Ishikawa (cell line): Measurements from ENCODE around the gene CFAP107.

Experiments
- CEBPB ChIP-seq: IDR thresholded peaks from 2 replicates; pipeline ENCODE4 v1.6.1; 2012
- CREB1 ChIP-seq: IDR thresholded peaks from 2 replicates; pipeline ENCODE4 v1.6.1; 2012; ENCODE audit warnings: low read depth
- EGR1 ChIP-seq: IDR thresholded peaks from 2 replicates; pipeline ENCODE4 v1.6.1; 2012
- EP300 ChIP-seq: IDR thresholded peaks from 2 replicates; pipeline ENCODE4 v1.6.1; 2012; ENCODE audit warnings: borderline replicate concordance
- FOXM1 ChIP-seq: IDR thresholded peaks from 2 replicates; pipeline ENCODE4 v1.6.1; 2012; ENCODE audit warnings: low read depth, borderline replicate concordance
- NFIC ChIP-seq: IDR thresholded peaks from 2 replicates; pipeline ENCODE4 v1.6.1; 2012
- RAD21 ChIP-seq: IDR thresholded peaks from 2 replicates; pipeline ENCODE4 v1.6.1; 2012; ENCODE audit warnings: low read depth
- TAF1 ChIP-seq: IDR thresholded peaks from 2 replicates; pipeline ENCODE4 v1.6.1; 2012; ENCODE audit warnings: low read depth, mild to moderate bottlenecking
- TCF12 ChIP-seq: IDR thresholded peaks from 2 replicates; pipeline ENCODE4 v1.6.1; 2012; ENCODE audit warnings: low read depth
- TEAD4 ChIP-seq: IDR thresholded peaks from 2 replicates; pipeline ENCODE4 v1.6.1; 2012
- YY1 ChIP-seq: IDR thresholded peaks from 2 replicates; pipeline ENCODE4 v1.6.1; 2012; ENCODE audit warnings: low read depth
- ZBTB7A ChIP-seq: IDR thresholded peaks from 2 replicates; pipeline ENCODE4 v1.6.1; 2012; ENCODE audit warnings: low read depth
- TF ChIP-seq, protein P1 (sequence below): IDR thresholded peaks from 2 replicates; pipeline ENCODE4 v1.6.1; 2012; ENCODE audit warnings: low read depth, mild to moderate bottlenecking
- TF ChIP-seq, protein P2 (sequence below): IDR thresholded peaks from 2 replicates; pipeline ENCODE4 v1.6.1; 2012
- TF ChIP-seq, protein P3 (sequence below): IDR thresholded peaks from 2 replicates; pipeline ENCODE4 v1.6.1; 2012

The CFAP107 gene

GRCh38 chr1:12738934-12739333 lies 7.1 kb upstream of the CFAP107 start:
- TF ChIP-seq FOXM1 (no peak), TCF12 (no peak), RAD21 (no peak), TAF1 (no peak)

DNA sequence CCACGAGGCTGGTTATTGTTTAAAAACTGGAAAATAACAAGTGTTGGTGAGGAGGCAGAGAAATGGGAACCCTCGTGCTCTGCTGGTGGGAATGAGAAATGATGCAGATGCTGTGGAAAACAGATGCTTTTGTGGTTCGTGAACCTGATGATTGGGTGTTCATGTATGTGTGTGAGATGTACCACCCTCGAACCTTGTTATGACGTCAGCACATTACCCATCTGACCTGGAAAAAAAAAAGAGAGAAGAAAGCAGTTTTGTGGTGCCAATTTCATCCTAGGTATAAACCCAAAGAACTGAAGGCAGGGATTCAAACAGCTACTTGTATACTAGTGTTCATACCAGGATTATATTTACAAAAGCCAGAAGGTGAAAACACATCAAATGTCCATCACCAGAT lies 6.4 kb upstream of the CFAP107 start:
- TF ChIP-seq EGR1 (no peak), TEAD4 (no peak), CREB1 (no peak), CEBPB (no peak), RAD21 (no peak), NFIC (no peak), FOXM1 (no peak), YY1 (no peak), ZBTB7A (no peak), TCF12 (no peak), TAF1 (no peak), EP300 (no peak)
- TF ChIP-seq, protein P1, sequence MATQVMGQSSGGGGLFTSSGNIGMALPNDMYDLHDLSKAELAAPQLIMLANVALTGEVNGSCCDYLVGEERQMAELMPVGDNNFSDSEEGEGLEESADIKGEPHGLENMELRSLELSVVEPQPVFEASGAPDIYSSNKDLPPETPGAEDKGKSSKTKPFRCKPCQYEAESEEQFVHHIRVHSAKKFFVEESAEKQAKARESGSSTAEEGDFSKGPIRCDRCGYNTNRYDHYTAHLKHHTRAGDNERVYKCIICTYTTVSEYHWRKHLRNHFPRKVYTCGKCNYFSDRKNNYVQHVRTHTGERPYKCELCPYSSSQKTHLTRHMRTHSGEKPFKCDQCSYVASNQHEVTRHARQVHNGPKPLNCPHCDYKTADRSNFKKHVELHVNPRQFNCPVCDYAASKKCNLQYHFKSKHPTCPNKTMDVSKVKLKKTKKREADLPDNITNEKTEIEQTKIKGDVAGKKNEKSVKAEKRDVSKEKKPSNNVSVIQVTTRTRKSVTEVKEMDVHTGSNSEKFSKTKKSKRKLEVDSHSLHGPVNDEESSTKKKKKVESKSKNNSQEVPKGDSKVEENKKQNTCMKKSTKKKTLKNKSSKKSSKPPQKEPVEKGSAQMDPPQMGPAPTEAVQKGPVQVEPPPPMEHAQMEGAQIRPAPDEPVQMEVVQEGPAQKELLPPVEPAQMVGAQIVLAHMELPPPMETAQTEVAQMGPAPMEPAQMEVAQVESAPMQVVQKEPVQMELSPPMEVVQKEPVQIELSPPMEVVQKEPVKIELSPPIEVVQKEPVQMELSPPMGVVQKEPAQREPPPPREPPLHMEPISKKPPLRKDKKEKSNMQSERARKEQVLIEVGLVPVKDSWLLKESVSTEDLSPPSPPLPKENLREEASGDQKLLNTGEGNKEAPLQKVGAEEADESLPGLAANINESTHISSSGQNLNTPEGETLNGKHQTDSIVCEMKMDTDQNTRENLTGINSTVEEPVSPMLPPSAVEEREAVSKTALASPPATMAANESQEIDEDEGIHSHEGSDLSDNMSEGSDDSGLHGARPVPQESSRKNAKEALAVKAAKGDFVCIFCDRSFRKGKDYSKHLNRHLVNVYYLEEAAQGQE, result no peak
- TF ChIP-seq, protein P2, sequence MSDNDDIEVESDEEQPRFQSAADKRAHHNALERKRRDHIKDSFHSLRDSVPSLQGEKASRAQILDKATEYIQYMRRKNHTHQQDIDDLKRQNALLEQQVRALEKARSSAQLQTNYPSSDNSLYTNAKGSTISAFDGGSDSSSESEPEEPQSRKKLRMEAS, result no peak
- TF ChIP-seq, protein P3, sequence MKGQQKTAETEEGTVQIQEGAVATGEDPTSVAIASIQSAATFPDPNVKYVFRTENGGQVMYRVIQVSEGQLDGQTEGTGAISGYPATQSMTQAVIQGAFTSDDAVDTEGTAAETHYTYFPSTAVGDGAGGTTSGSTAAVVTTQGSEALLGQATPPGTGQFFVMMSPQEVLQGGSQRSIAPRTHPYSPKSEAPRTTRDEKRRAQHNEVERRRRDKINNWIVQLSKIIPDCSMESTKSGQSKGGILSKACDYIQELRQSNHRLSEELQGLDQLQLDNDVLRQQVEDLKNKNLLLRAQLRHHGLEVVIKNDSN, result no peak

DNA sequence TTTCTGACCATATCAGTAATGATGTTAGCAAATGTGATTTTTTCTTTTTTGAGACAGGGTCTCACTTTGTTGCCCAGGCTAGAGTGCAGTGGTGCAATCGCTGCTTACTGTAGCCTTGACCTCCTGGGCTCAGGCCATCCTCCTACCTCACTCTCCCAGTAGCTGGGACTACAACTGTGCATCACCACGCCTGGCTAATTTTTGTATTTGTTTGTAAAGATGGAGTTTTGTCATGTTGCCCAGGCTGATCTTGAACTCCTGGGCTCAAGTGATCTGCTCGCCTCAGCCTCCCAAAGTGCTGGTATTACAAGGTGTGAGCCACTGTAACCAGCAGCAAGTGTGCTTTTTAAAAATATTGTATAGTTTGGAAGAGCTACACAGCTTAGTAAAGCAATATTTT lies 4.1 kb upstream of the CFAP107 start:
- TF ChIP-seq TEAD4 (no peak), FOXM1 (no peak), YY1 (no peak), CEBPB (no peak), TCF12 (no peak), ZBTB7A (no peak), CREB1 (no peak), RAD21 (no peak), EGR1 (no peak)
- TF ChIP-seq, protein P2, result no peak
- TF ChIP-seq, protein P1, result no peak

DNA sequence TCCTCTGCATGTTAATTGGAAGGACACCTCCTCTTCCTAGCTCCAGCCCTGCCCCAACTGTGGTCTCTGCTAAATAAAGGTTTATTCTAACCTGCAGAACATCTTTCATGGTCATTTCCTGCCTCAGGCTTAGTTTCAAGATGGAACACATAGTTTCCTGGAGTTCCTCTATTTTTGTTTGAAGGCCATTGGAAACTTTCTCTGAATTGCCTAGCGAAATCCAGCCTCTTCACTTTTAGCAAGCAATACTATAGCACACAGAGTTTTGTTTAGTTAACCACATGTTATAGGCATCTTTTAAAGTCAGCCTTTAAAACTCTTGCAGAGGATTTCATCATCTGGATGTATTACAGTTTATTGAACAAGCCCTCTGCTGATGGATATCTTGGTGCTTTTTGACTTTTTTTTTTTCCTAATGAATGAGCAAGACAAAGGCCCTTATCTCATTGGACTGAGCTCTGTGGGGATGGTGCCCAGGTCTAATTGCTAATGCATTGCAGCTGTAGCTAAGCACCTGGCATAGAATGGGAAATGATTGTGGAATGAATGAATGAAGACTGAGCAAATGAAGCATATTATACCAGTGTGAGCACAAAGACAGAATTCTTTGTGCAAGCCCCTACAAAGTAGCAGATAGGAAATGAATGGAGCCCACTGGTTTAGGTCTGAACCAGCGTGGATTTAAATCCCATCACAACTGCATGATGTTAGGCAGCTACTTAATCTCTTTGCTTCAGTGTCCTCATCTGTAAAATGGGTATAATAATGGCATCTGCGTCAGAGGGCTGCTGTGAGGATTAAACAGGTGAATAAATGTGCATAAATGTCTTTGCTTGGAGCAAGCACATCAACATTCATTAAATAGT lies 641 bp upstream of the CFAP107 start:
- TF ChIP-seq CEBPB, result no peak
- no peak for TF ChIP-seq ZBTB7A
- TF ChIP-seq, protein P3, result no peak
- TF ChIP-seq, protein P2, result no peak
- TF ChIP-seq YY1, result no peak
- TF ChIP-seq, protein P1, result no peak
- TF ChIP-seq RAD21, result no peak
- no peak for TF ChIP-seq TEAD4
- TF ChIP-seq EP300, result no peak
- no peak for TF ChIP-seq CREB1
- TF ChIP-seq FOXM1, result no peak
- TF ChIP-seq TAF1, result no peak
- TF ChIP-seq EGR1, result no peak
- TF ChIP-seq TCF12, result no peak
- no peak for TF ChIP-seq NFIC
